ENCODE data around the gene MICU1.

MICU1 gene

GRCh38 chr10:72503241-72503640 lies 122.6 kb downstream of the MICU1 start:
- Histone ChIP-seq H4K20me1 (ENCODE audit: low read depth, low read length) (no peaks in the 10 kb centered on the region), H2AFZ (ENCODE audit: low read depth, low read length, severe bottlenecking) (no peak overlapping the region), H3K79me2 (ENCODE audit: insufficient read depth, low read length) (no peaks in the 10 kb centered on the region), H3K27me3 (ENCODE audit: low read length) (no peaks in the 10 kb centered on the region), H3K4me2 (ENCODE audit: low read depth, low read length, poor library complexity, severe bottlenecking) (no peak overlapping the region), H3K9me3 (ENCODE audit: insufficient read depth, low read length) (no peaks in the 10 kb centered on the region; the same call in 1 of the 2 replicates), H3K9ac (ENCODE audit: low read length) (no peak overlapping the region), H3F3A (ENCODE audit: insufficient read depth) (no peaks in the 10 kb centered on the region), H3K36me3 (ENCODE audit: low read length) (no peaks in the 10 kb centered on the region; the same call in 1 of the 2 replicates), H3K27ac (ENCODE audit: low read depth, low read length) (no peak overlapping the region), H3K4me3 (ENCODE audit: insufficient read depth, low read length, poor library complexity, severe bottlenecking) (no peak overlapping the region), H3K9me2 (replicated peaks; ENCODE audit: insufficient read depth, low read length) (no peaks in the 10 kb centered on the region)
- TF ChIP-seq CTCF (IDR thresholded peaks at IDR 0.05; ENCODE audit: insufficient read depth, low read length, poor library complexity, severe bottlenecking) (no peak), EZH2phosphoT487 (conservative IDR thresholded peaks at IDR 0.05; ENCODE audit: low read length) (no peak)

- H3K9me2 ChIP-seq (replicated peaks; ENCODE audit: insufficient read depth, low read length): no peaks in the 10 kb centered on the region
- no peak overlapping the region for H3K4me2 ChIP-seq (ENCODE audit: low read depth, low read length, poor library complexity, severe bottlenecking)
- H2AFZ ChIP-seq (ENCODE audit: low read depth, low read length, severe bottlenecking): no peak overlapping the region
- no peaks in the 10 kb centered on the region for H3K79me2 ChIP-seq (ENCODE audit: insufficient read depth, low read length)
- no peak overlapping the region for H3K9ac ChIP-seq (ENCODE audit: low read length)
- TF ChIP-seq EZH2phosphoT487 (conservative IDR thresholded peaks at IDR 0.05; ENCODE audit: low read length): no peak
- no peak for TF ChIP-seq CTCF (IDR thresholded peaks at IDR 0.05; ENCODE audit: insufficient read depth, low read length, poor library complexity, severe bottlenecking)
- no peaks in the 10 kb centered on the region; the same call in 1 of the 2 replicates for H3K36me3 ChIP-seq (ENCODE audit: low read length)
- no peak overlapping the region for H3K4me3 ChIP-seq (ENCODE audit: insufficient read depth, low read length, poor library complexity, severe bottlenecking)
- no peaks in the 10 kb centered on the region; the same call in 1 of the 2 replicates for H3K9me3 ChIP-seq (ENCODE audit: insufficient read depth, low read length)
- H3F3A ChIP-seq (ENCODE audit: insufficient read depth): no peaks in the 10 kb centered on the region
- no peaks in the 10 kb centered on the region for H3K27me3 ChIP-seq (ENCODE audit: low read length)
- H3K27ac ChIP-seq (ENCODE audit: low read depth, low read length): no peak overlapping the region
- no peaks in the 10 kb centered on the region for H4K20me1 ChIP-seq (ENCODE audit: low read depth, low read length)
Measured at GRCh38 chr10:72502581-72502980, 123.3 kb downstream of the MICU1 start.

- no peak overlapping the region for H3K9ac ChIP-seq (ENCODE audit: low read length)
- peak overlapping the region; percentile 26 for H3K4me2 ChIP-seq (ENCODE audit: low read depth, low read length, poor library complexity, severe bottlenecking)
- no peak overlapping the region for H2AFZ ChIP-seq (ENCODE audit: low read depth, low read length, severe bottlenecking)
- no peaks in the 10 kb centered on the region for H3K79me2 ChIP-seq (ENCODE audit: insufficient read depth, low read length)
- no peak for TF ChIP-seq EZH2phosphoT487 (conservative IDR thresholded peaks at IDR 0.05; ENCODE audit: low read length)
- no peak for TF ChIP-seq CTCF (IDR thresholded peaks at IDR 0.05; ENCODE audit: insufficient read depth, low read length, poor library complexity, severe bottlenecking)
- H3K27me3 ChIP-seq (ENCODE audit: low read length): no peaks in the 10 kb centered on the region
- H3K4me3 ChIP-seq (ENCODE audit: insufficient read depth, low read length, poor library complexity, severe bottlenecking): no peak overlapping the region
- no peaks in the 10 kb centered on the region; the same call in 1 of the 2 replicates for H3K36me3 ChIP-seq (ENCODE audit: low read length)
- no peaks in the 10 kb centered on the region for H3K9me2 ChIP-seq (replicated peaks; ENCODE audit: insufficient read depth, low read length)
- no peaks in the 10 kb centered on the region for H3F3A ChIP-seq (ENCODE audit: insufficient read depth)
- no peak overlapping the region for H3K27ac ChIP-seq (ENCODE audit: low read depth, low read length)
- H3K9me3 ChIP-seq (ENCODE audit: insufficient read depth, low read length): no peaks in the 10 kb centered on the region; the same call in 1 of the 2 replicates
- no peaks in the 10 kb centered on the region for H4K20me1 ChIP-seq (ENCODE audit: low read depth, low read length)
Measured at GRCh38 chr10:72499701-72500100, 126.2 kb downstream of the MICU1 start.

All from SU-DHL-6 (cell line).